Osteoblast (primary cell): ENCODE data around the gene RXRG. TPM values are rescaled to one million over a fixed set of nuclear protein-coding genes. Genes with fewer than 3 reads are reported as not detected.

Experiments used
- DNase-seq: peaks from one replicate; pipeline ENCODE4 v3.0.0; 2011; ENCODE audit warnings: low spot score, mixed read lengths; ENCODE audit not compliant: insufficient read length; ENCODE audit errors: missing footprints
- H2AFZ ChIP-seq: 2 replicates; pipeline ENCODE4 v1.6.0; 2011; ENCODE audit warnings: mild to moderate bottlenecking, low read length
- H3K27ac ChIP-seq: 2 replicates; pipeline ENCODE4 v1.5.1; 2011; ENCODE audit warnings: mild to moderate bottlenecking, low read depth, low read length, moderate library complexity
- H3K27me3 ChIP-seq: 2 replicates; pipeline ENCODE4 v1.6.0; 2012; ENCODE audit warnings: mild to moderate bottlenecking, control low read depth, inconsistent platforms, low read length, moderate library complexity; ENCODE audit not compliant: insufficient read depth
- H3K36me3 ChIP-seq: 2 replicates; pipeline ENCODE4 v1.5.1; 2011; ENCODE audit warnings: mild to moderate bottlenecking, low read length, control low read depth, moderate library complexity; ENCODE audit not compliant: insufficient read depth
- H3K4me1 ChIP-seq: 2 replicates; pipeline ENCODE4 v1.5.1; 2011; ENCODE audit warnings: mild to moderate bottlenecking, low read length, control low read depth, moderate library complexity; ENCODE audit not compliant: insufficient read depth
- H3K4me2 ChIP-seq: 2 replicates; pipeline ENCODE4 v1.6.0; 2011; ENCODE audit warnings: mild to moderate bottlenecking, low read length; ENCODE audit not compliant: insufficient read depth
- H3K4me3 ChIP-seq: fragments of 200-600 bp; sonication (generic); 3 replicates; pipeline ENCODE4 v1.5.1; 2012; ENCODE audit warnings: mild to moderate bottlenecking, low read length, inconsistent platforms; ENCODE audit not compliant: insufficient read depth
- H3K79me2 ChIP-seq: 2 replicates; pipeline ENCODE4 v1.6.0; 2012; ENCODE audit warnings: mild to moderate bottlenecking, low read length, control low read depth, inconsistent platforms; ENCODE audit not compliant: insufficient read depth
- H3K9me3 ChIP-seq: 2 replicates; pipeline ENCODE4 v1.5.1; 2011; ENCODE audit warnings: low read depth, low read length, control low read depth
- H4K20me1 ChIP-seq: 2 replicates; pipeline ENCODE4 v1.6.0; 2012; ENCODE audit warnings: mild to moderate bottlenecking, low read length, control low read depth; ENCODE audit not compliant: insufficient read depth
- total RNA-seq: library from RNA; depleted of rRNA; stranded (reverse); fragments of >200 nt; gene quantifications from 2 replicates; pipeline ENCODE4 v1.2.3, GENCODE V29; 2012
- TF ChIP-seq, protein P1 (sequence below): IDR thresholded peaks from 2 replicates; pipeline ENCODE4 v1.5.1; 2011; ENCODE audit warnings: mild to moderate bottlenecking, low read depth, low read length, moderate library complexity; ENCODE audit errors: extremely low read depth

RXRG gene
- total RNA-seq, 1 donor = not detected

DNA sequence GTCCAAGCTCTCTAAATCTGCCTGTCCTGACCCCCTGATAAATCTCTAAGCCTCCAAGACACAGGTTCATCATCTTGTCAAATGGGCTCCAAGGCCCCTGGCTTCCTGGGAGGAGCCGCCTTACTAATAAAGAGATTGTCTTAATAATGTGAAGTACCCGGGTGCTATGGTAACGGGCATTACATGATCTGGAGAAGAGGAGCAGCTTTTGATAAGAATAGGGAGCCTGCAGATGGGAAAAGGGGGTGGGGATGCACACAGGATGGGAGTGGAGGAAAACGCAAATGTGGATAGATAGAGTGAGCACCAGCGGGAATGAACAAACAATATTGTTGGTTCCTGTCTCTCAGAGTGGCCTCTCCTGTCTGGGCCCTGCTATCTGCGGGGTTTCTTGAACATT, 11.9 kb upstream of the RXRG start:
- TF ChIP-seq, protein P1, sequence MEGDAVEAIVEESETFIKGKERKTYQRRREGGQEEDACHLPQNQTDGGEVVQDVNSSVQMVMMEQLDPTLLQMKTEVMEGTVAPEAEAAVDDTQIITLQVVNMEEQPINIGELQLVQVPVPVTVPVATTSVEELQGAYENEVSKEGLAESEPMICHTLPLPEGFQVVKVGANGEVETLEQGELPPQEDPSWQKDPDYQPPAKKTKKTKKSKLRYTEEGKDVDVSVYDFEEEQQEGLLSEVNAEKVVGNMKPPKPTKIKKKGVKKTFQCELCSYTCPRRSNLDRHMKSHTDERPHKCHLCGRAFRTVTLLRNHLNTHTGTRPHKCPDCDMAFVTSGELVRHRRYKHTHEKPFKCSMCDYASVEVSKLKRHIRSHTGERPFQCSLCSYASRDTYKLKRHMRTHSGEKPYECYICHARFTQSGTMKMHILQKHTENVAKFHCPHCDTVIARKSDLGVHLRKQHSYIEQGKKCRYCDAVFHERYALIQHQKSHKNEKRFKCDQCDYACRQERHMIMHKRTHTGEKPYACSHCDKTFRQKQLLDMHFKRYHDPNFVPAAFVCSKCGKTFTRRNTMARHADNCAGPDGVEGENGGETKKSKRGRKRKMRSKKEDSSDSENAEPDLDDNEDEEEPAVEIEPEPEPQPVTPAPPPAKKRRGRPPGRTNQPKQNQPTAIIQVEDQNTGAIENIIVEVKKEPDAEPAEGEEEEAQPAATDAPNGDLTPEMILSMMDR = no peak
- H4K20me1 ChIP-seq = no peaks in the 10 kb centered on the region
- no peaks in the 10 kb centered on the region for H3K36me3 ChIP-seq
- no peaks in the 10 kb centered on the region for H3K79me2 ChIP-seq
- H3K4me1 ChIP-seq = no peaks in the 10 kb centered on the region
- DNase-seq = no peak
- H3K27me3 ChIP-seq = no peaks in the 10 kb centered on the region
- no peak overlapping the region for H3K4me3 ChIP-seq
- H3K27ac ChIP-seq = no peak overlapping the region
- no peak overlapping the region for H2AFZ ChIP-seq
- no peak overlapping the region for H3K4me2 ChIP-seq
- no peaks in the 10 kb centered on the region for H3K9me3 ChIP-seq

DNA sequence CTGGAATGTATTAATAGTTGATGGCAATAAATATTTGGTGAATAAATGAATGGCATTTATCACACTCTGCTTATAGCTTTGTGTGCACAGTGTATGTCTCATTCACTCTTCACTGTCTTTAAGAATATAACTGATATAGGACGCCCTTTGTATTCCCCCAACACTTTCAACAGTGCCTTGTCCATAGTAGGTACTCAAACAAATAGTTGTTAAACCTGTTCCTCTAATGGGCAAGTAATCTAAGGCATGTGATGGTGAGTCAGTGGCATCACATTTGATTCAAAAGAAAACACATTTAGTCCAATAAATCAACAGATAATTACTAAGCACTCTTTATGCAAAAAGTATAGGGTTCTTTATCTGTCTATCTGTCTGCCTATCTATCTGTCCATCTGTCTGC, 11.2 kb upstream of the RXRG start:
- Histone ChIP-seq H3K79me2 (no peaks in the 10 kb centered on the region), H3K27me3 (no peaks in the 10 kb centered on the region), H3K4me1 (no peaks in the 10 kb centered on the region), H3K4me3 (no peak overlapping the region), H3K9me3 (no peaks in the 10 kb centered on the region), H3K27ac (no peak overlapping the region), H2AFZ (no peak overlapping the region), H4K20me1 (no peaks in the 10 kb centered on the region), H3K36me3 (no peaks in the 10 kb centered on the region), H3K4me2 (no peak overlapping the region)
- DNase-seq = no peak
- TF ChIP-seq, protein P1 = no peak

DNA sequence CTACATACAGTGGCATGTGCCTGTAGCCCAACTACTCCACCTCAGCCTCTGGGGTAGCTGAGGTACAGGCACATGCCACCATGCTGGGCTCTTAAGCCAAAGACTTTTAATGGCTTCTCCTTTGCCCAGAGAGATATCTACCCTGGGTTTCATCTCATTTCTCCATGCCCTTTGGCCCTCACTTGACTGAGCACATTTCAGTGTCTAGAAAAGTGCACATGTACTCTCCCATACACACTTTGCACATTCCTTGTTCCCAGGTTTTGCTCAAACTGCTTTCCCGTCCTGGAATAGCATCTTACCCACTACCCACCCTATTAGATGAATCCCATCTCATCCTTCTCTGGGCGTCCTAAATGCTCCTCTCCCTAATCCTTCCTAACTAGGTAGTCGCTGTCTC, 10.2 kb upstream of the RXRG start:
- TF ChIP-seq, protein P1 = no peak
- Histone ChIP-seq H3K36me3 (no peaks in the 10 kb centered on the region), H3K27ac (no peak overlapping the region), H3K9me3 (no peaks in the 10 kb centered on the region), H3K4me2 (no peak overlapping the region), H3K27me3 (no peaks in the 10 kb centered on the region), H2AFZ (no peak overlapping the region), H3K4me3 (no peak overlapping the region), H3K79me2 (no peaks in the 10 kb centered on the region), H4K20me1 (no peaks in the 10 kb centered on the region), H3K4me1 (no peaks in the 10 kb centered on the region)
- DNase-seq = no peak

DNA sequence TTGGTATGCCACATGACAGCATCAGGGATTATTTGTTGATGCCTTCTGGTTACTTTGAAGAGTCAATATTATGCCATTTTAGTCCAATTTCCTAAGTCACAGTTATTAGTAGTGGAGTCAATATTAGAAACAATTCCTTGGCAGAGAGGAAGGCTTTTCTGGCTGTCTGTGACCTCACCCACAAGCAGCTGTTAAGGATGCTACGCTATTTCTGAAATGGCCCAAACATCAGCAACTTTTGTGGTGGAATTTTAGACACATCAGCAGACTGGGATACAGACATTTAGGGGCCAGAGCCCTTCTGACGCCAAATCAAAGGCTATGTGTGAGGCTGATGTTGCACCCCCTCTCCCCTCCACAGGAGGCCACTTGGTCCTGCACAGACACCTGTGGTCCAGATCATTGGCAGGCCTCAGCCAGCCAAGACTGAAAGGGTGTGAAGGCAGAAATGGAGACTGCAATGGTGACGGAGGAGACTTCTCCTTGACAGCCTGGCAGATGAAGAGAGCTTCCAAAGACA, 9.2 kb upstream of the RXRG start:
- TF ChIP-seq, protein P1 = no peak
- DNase-seq = no peak
- Histone ChIP-seq H3K9me3 (no peaks in the 10 kb centered on the region), H3K36me3 (no peaks in the 10 kb centered on the region), H3K4me2 (no peak overlapping the region), H3K79me2 (no peaks in the 10 kb centered on the region), H3K27me3 (no peaks in the 10 kb centered on the region), H3K4me3 (no peak overlapping the region), H2AFZ (no peak overlapping the region), H3K4me1 (no peaks in the 10 kb centered on the region), H4K20me1 (no peaks in the 10 kb centered on the region), H3K27ac (no peak overlapping the region)
